GM12873 (cell line): ENCODE results near the gene INPP5A.

Experiments used
- CTCF ChIP-seq: IDR thresholded peaks from 2 replicates; pipeline ENCODE4 v1.5.1; 2012; ENCODE audit warnings: low read depth, mild to moderate bottlenecking, moderate library complexity, low read length, control low read depth; ENCODE audit not compliant: insufficient read depth; ENCODE audit errors: missing control alignments

The INPP5A gene

GRCh38 chr10:132645630-132646442 is 108.2 kb downstream of the INPP5A start:
- no peak for TF ChIP-seq CTCF

- no peak for TF ChIP-seq CTCF
These were observed 109.0 kb downstream of the INPP5A start for GRCh38 chr10:132646443-132647097.

GRCh38 chr10:132647424-132647823 is 109.8 kb downstream of the INPP5A start:
- no peak for TF ChIP-seq CTCF

GRCh38 chr10:132648072-132648850 is 110.7 kb downstream of the INPP5A start:
- TF ChIP-seq CTCF = no peak

- TF ChIP-seq CTCF = no peak
These were observed 111.4 kb downstream of the INPP5A start for GRCh38 chr10:132648851-132649528.

- no peak for TF ChIP-seq CTCF
These were observed 112.2 kb downstream of the INPP5A start for GRCh38 chr10:132649651-132650360.
